Measurements from ENCODE around the gene TMTC1.

TMTC1 gene

DNA sequence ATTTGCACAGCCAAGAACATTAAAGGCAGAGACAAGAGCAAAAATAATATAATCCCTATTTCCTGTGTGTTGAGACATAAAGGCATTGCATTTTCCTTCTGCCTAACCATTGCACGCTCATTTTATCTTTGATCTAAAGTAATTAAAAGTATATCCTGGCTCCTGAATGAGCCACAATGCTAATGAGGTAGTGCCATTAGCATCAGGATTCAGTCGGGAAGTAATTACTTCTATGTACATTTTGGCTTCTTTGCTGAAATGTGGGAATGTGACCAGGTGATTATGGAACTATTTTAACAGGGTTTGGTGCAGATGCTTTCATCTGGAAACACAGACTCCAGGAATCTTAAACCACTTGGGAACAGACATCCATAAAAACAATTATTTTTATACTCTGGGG, 77.4 kb downstream of the TMTC1 start:
- no peak for DNase-seq

GRCh38 chr12:29703528-29703927, 80.2 kb downstream of the TMTC1 start:
- no peak for DNase-seq

GRCh38 chr12:29702972-29703371, 80.8 kb downstream of the TMTC1 start:
- no peak for DNase-seq

DNA sequence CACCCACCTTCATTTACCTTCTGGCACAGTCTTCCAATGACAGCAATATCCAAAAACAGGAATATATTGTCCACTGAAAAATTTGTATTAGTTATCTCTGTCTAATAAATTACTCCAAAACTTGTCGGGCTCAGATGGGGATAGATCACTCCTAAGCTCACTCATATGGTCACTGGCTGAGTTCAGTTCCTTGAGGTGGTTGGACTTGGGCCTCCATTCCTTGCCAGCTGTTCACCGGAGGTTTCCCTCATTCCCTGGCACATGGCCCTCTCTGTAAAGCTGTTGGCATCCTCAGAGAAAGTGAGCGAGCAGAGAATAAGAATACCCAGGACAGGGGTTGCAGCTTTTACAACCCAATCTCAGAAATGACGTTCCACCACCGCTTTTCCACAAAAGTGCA, 81.5 kb downstream of the TMTC1 start:
- DNase-seq, result no peak

DNA sequence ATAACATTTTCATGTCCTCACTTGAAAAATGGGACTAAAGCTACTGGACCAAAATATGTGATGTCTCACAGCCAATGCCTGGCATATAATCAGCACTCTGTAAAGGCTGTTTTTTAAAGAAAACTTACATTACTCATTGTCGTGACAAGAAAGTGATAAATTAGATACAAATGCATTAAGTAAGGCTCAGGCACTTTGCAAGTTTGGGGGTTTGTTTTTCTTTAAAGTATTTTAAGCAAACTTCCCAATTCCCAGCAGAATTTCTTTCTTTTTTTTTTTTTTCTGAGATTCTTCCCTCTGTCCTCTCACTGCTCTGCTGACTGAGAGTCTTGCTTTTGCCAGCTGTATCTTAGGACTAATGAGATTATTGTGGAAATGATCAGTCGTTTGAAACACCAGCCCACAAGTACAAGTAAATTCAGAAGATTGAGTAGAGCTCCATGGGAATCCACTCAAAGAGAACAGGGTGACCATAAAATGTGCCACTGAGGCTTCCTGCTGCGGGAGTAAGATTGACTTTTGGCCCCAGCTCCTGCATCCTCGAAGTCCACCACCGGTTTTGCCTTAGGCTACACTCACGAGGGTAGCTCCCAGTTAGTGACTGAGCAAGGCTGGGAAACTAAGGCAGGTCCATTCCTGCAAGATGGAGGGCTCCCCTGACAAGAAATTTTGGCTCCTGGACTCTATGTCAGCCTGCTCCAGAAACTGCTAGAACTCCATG, 82.8 kb downstream of the TMTC1 start:
- DNase-seq, result no peak

GRCh38 chr12:29698756-29699155, 85.0 kb downstream of the TMTC1 start:
- DNase-seq, result no peak

DNA sequence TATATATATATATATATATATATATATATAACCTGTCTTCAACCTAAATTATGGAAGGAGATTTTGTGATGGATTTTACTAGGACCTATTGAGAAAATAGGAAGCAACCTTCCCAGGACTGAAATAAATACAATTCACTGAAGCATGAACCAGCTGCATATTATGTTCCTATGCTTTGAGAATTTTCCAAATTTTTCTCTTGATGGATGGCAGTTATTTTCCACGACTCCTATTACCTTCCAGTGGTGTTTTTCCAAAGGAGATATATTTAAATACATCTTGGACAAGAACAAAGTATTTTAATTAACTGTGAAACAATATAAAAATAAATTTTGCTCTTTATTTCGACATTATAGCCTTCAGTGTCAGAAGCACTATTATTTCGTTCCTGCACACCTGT, 87.9 kb downstream of the TMTC1 start:
- no peak for DNase-seq

GRCh38 chr12:29695026-29695425, 88.7 kb downstream of the TMTC1 start:
- DNase-seq, result no peak

GRCh38 chr12:29694002-29694401, 89.7 kb downstream of the TMTC1 start:
- no peak for DNase-seq

GRCh38 chr12:29692237-29692636, 91.5 kb downstream of the TMTC1 start:
- DNase-seq, result no peak

DNA sequence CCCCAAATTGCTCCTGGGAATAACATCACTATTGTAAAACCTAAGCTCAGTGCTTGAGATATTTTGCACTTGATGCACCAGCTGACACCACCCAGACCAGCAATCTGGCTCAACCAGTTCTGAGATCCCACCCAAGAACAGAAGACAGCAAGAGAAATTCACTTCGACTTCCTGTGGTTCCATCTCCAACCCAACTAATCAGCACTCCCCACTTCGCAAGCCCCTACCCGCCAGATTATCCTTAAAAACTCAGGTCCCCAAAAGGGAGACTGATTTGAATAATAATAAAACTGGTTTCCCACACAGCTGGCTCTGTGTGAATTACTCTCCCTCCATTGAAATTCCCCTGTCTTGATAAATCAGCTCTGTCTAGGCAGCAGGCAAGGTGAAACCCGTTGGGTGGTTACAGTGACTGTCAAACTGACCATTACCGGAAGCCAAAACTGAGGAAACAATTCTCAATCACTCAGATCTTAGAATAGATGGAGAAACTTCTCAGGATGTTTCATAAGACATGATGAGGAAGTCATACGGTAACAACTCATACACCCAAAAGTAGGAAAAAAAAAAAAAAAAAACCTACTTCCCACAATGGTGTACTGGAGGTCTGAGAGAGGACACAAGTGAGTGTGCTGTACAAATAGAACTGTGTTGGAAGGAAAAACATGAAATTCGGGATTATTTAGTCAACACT, 92.4 kb downstream of the TMTC1 start:
- DNase-seq, result no peak

DNA sequence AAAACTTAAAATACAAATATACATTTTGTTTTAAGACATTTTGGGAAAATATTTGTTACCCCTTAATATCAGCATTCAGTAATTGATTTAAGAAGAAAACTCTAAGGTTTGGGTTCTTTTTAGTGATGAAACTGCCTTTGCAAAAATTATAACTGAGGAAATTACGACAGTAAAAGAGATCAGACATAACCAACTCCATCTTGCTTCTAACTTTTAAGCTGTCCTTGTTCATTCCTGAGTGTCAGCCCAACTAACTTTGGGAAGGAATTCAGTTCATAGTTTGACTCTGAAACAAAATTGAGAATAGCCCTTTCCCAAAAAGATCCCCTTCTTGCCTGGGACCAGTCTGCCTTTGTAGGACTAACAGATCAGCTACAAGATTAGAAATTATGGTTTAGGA, 93.0 kb downstream of the TMTC1 start:
- DNase-seq, result no peak

- no peak for DNase-seq
Observed at GRCh38 chr12:29688914-29689313, 94.8 kb downstream of the TMTC1 start.

GRCh38 chr12:29682088-29682487, 101.7 kb downstream of the TMTC1 start:
- no peak for DNase-seq

DNA sequence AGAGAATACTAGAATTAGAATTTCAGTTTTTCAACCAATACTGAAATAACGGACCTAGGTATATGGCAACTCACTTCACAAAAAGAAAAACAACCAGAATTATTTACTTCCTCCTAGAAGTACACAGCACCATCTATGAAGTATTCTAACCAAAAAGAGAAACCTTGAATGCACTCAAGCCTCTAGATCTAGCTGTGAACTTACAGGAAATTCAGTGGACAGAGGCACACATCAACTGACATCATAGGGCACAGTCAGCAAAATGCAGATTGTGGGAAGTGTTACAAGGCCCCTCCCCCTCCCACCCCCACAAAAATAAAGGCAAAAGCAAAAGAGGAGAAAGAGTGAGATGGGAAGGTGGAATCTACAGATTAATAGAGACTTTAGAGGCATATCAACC, 102.4 kb downstream of the TMTC1 start:
- DNase-seq, result no peak

DNA sequence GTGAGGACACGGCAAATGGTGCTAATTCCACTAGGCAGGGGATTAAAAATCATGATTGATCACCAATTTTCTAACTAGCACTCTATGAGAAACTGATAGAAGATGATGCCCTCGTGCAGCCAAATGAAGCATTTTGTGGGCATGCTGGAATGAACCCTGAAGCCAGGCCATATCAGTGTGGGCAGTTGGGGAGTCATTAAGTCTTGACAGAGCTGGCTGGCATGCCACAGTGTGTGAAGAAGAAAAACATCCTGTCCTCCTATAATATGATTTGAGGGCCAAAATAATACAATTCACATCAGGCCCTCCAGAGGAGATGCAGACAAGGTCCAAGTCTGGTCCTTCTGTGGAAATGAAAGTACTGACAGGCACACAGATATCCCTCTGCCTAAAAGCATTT, 107.1 kb downstream of the TMTC1 start:
- DNase-seq, result no peak

GRCh38 chr12:29674463-29674862, 109.3 kb downstream of the TMTC1 start:
- no peak for DNase-seq

DNA sequence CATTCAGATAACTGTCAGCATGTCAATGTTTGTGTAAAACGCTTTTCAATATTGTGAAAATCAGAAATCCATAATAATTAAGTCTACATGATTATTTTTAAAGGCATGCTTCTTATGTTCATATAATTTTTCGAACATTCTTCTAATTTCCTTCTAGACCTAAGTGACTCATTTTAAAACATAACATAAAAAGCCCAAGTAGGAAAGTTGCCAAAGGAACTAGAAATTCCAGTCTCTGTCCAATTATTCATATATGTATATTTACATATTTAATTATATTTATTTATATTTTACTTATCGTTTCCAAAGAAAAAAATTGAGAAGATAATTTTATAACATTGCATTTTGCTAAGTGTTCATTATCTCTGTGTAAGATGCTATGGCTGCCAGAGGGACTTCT, 110.4 kb downstream of the TMTC1 start:
- DNase-seq, result no peak

DNA sequence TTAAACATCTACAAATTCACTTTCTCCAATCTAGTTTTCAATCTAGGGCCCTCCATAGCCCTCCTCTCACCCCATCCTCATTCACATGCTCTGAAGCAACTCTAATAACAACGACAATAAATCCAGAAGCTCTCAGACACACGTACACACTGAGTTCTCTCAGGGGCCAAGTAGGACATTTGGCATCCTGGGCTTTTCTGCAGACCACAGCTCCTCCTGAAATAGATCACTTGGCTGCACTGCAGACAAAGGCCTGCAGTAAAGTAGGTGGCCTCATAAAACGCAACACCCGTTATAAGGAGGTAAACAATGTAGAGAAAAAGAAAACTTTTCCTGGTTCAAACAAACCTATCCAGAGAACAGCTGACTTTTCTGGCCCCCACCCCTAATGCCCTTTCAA, 111.2 kb downstream of the TMTC1 start:
- DNase-seq, result no peak

- no peak for DNase-seq
Observed at GRCh38 chr12:29671742-29672141, 112.0 kb downstream of the TMTC1 start.

GRCh38 chr12:29667011-29667410, 116.7 kb downstream of the TMTC1 start:
- no peak for DNase-seq

- no peak for DNase-seq
Observed at GRCh38 chr12:29665107-29665506, 118.6 kb downstream of the TMTC1 start.

DNA sequence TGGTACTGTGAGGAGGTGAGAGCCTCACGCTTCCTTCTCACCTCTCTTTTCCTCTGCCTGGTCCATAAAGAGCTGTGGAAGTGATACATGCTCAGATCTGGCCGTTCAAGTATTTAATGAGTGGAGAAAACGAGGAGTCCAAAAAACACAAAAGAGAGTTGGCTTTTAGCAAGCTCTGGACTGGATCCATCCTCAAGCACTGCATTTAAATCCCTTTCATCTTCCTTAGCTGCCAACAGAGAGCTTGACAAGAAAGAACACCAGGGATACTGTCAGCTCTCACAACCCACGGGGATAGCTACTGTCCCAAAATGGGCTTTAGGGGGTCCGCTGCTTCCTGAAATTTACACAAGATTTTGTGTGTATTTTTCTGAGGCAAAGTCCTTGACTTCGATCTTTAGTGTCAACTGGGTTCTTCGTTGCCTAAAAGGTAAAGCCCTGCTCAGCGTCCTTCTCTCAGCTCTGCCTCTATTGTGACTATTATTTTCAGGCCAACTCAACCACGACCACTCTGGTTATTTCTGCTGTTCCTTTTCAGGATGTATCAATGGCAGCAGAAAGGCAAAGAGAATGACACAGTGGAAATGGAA, 120.9 kb downstream of the TMTC1 start:
- DNase-seq, result no peak

DNA sequence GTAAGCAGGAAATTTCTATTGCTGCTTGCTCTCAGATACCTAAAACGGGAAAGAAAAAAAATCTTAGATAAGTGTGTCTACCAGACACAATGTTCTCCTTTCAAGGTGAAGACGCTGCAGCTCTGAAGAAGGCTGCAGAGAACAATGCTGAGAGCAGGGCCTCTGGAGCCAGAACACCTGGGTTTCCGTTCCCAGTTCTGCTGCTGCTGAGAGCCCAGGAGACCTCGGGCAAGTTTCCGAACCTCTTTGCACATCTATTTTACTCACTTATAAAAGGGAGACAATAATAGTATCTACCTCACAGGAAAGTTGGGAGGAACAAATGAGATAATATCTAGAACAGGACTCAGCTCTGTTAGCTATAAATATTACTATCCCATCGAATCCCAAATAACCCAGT, 122.9 kb downstream of the TMTC1 start:
- no peak for DNase-seq

Data from NK-92 treated with Interleukin-12 subunit alpha and Interleukin-12 subunit beta, amount 100 ng/mL, for 24 hours (cell line).